ENCODE measurements around the gene CADM2. TPM values are rescaled to one million over a fixed set of nuclear protein-coding genes. Genes with fewer than 3 reads are reported as not detected.

Gene CADM2
- total RNA-seq, 1 donor from 2014 or later, result 2.9 TPM

DNA sequence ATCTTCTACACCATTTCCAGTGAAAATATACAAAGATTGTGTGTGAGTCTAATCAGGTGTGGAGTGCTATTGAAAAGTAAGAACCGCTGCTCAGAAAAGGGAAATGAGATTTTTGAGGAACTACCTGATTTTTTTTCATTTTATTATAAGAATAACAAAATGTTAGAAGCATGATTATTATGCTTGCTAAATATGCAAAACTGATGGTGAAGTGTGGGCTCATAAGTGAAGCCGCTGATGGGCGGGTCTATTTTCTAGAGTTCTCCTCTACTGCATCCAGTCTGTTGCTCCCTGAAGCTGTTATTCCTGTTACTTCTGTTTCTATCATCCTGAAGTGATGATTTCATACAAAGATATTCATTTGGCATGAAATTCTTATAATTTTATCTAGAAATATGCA lies 612.0 kb downstream of the CADM2 start:
- H3K36me3 ChIP-seq (ENCODE audit: insufficient read depth, low read length), result no peaks in the 10 kb centered on the region
- FAIRE-seq (no peak), DNase-seq (ENCODE audit: low read depth) (no peak)
- no peak for TF ChIP-seq EZH2 (IDR thresholded peaks at IDR 0.05; ENCODE audit: insufficient read depth, low read length)
- TF ChIP-seq, protein P1, sequence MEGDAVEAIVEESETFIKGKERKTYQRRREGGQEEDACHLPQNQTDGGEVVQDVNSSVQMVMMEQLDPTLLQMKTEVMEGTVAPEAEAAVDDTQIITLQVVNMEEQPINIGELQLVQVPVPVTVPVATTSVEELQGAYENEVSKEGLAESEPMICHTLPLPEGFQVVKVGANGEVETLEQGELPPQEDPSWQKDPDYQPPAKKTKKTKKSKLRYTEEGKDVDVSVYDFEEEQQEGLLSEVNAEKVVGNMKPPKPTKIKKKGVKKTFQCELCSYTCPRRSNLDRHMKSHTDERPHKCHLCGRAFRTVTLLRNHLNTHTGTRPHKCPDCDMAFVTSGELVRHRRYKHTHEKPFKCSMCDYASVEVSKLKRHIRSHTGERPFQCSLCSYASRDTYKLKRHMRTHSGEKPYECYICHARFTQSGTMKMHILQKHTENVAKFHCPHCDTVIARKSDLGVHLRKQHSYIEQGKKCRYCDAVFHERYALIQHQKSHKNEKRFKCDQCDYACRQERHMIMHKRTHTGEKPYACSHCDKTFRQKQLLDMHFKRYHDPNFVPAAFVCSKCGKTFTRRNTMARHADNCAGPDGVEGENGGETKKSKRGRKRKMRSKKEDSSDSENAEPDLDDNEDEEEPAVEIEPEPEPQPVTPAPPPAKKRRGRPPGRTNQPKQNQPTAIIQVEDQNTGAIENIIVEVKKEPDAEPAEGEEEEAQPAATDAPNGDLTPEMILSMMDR (IDR thresholded peaks at IDR 0.05; ENCODE audit: insufficient read depth, low read depth, low read length), result no peak
- no peaks in the 10 kb centered on the region for H4K20me1 ChIP-seq (ENCODE audit: insufficient read depth, low read length)
- Mint-ChIP-seq H3K27me3 (ENCODE audit: low read depth, unreplicated experiment) (no peaks in the 10 kb centered on the region), H3K9me3 (ENCODE audit: unreplicated experiment) (no peaks in the 10 kb centered on the region), H3K36me3 (ENCODE audit: low read depth, unreplicated experiment) (no peaks in the 10 kb centered on the region), H3K27ac (ENCODE audit: unreplicated experiment) (no peak overlapping the region), H3K4me3 (ENCODE audit: unreplicated experiment) (no peak overlapping the region), H3K4me1 (ENCODE audit: low read depth, unreplicated experiment) (peaks cover 14% of the 10 kb centered on the region)
- H3K4me1 ChIP-seq (ENCODE audit: insufficient read depth, low read length), result no peaks in the 10 kb centered on the region
- H3K9me3 ChIP-seq (ENCODE audit: insufficient read depth, low read depth, low read length), result no peaks in the 10 kb centered on the region
- H3K4me3 ChIP-seq (ENCODE audit: insufficient read depth, low read depth, low read length), result no peak overlapping the region
- no peaks in the 10 kb centered on the region for H3K79me2 ChIP-seq (ENCODE audit: insufficient read depth, low read length)
- no peaks in the 10 kb centered on the region for H3K27me3 ChIP-seq (ENCODE audit: insufficient read depth, low read length)
- no peak overlapping the region for H2AFZ ChIP-seq (ENCODE audit: low read depth, low read length)
- H3K27ac ChIP-seq (ENCODE audit: low read depth, low read length), result no peak overlapping the region
- H3K9ac ChIP-seq (ENCODE audit: low read length), result no peak overlapping the region
- no peak overlapping the region for H3K4me2 ChIP-seq (ENCODE audit: low read length)

DNA sequence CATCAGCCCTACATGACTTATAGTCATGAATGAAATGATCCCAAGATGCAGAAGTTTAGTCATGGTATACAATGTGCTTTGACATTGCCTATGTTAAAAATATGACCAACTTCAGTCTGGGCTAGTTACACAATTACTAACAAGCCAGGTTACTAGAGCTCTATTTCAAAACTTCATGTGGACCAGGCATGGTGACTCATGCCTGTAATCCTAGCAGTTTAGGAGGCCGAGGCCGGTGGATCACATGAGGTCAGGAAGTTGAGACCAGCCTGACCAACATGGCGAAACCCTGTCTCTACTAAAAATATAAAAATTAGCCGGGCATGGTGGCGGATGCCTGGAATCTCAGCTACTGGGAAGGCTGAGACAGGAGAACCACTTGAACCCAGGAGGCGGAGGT lies 613.0 kb downstream of the CADM2 start:
- H3K27ac ChIP-seq (ENCODE audit: low read depth, low read length), result no peak overlapping the region
- no peak overlapping the region for H3K4me3 Mint-ChIP-seq (ENCODE audit: unreplicated experiment)
- no peak for FAIRE-seq

DNA sequence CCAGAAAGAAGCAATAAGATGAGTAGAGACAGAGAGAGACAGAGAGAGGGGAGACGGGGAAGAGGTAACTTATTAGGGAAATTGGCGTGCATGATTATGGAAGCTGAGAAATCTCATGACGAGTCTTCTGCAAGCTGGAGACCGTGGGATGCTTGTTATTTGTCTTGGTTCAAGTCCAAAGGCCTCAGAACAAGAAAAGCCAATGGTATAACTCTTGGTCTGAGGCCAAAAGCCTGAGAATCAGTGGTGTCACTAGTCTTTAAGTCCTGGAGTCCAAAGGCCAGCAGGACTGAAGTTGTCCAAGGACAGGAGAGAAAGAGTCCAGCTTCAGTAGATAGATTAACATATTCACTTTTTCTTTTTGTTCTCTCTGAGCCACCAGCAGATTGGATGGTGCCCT lies 613.6 kb downstream of the CADM2 start:
- H3K4me1 Mint-ChIP-seq (ENCODE audit: low read depth, unreplicated experiment), result peaks cover 14% of the 10 kb centered on the region
- H3K27ac Mint-ChIP-seq (ENCODE audit: unreplicated experiment), result no peak overlapping the region
- Histone ChIP-seq H3K9me3 (ENCODE audit: insufficient read depth, low read depth, low read length) (no peaks in the 10 kb centered on the region), H2AFZ (ENCODE audit: low read depth, low read length) (no peak overlapping the region), H3K27ac (ENCODE audit: low read depth, low read length) (no peak overlapping the region), H3K79me2 (ENCODE audit: insufficient read depth, low read length) (no peaks in the 10 kb centered on the region), H3K27me3 (ENCODE audit: insufficient read depth, low read length) (no peaks in the 10 kb centered on the region), H3K36me3 (ENCODE audit: insufficient read depth, low read length) (no peaks in the 10 kb centered on the region), H3K4me3 (ENCODE audit: insufficient read depth, low read depth, low read length) (no peak overlapping the region), H3K9ac (ENCODE audit: low read length) (no peak overlapping the region), H3K4me1 (ENCODE audit: insufficient read depth, low read length) (no peaks in the 10 kb centered on the region), H3K4me2 (ENCODE audit: low read length) (no peak overlapping the region), H4K20me1 (ENCODE audit: insufficient read depth, low read length) (no peaks in the 10 kb centered on the region)
- H3K9me3 Mint-ChIP-seq (ENCODE audit: unreplicated experiment), result no peaks in the 10 kb centered on the region
- no peak overlapping the region for H3K4me3 Mint-ChIP-seq (ENCODE audit: unreplicated experiment)
- H3K27me3 Mint-ChIP-seq (ENCODE audit: low read depth, unreplicated experiment), result no peaks in the 10 kb centered on the region
- no peaks in the 10 kb centered on the region for H3K36me3 Mint-ChIP-seq (ENCODE audit: low read depth, unreplicated experiment)
- TF ChIP-seq EZH2 (IDR thresholded peaks at IDR 0.05; ENCODE audit: insufficient read depth, low read length), result no peak
- TF ChIP-seq, protein P1 (IDR thresholded peaks at IDR 0.05; ENCODE audit: insufficient read depth, low read depth, low read length), result no peak
- no peak for FAIRE-seq
- DNase-seq (ENCODE audit: low read depth), result peak; percentile 37

More for the DNA sequence above, 613.0 kb downstream of the CADM2 start:
- no peaks in the 10 kb centered on the region for H3K36me3 Mint-ChIP-seq (ENCODE audit: low read depth, unreplicated experiment)
- H3K79me2 ChIP-seq (ENCODE audit: insufficient read depth, low read length), result no peaks in the 10 kb centered on the region
- no peaks in the 10 kb centered on the region for H4K20me1 ChIP-seq (ENCODE audit: insufficient read depth, low read length)
- H3K9me3 Mint-ChIP-seq (ENCODE audit: unreplicated experiment), result no peaks in the 10 kb centered on the region
- TF ChIP-seq EZH2 (IDR thresholded peaks at IDR 0.05; ENCODE audit: insufficient read depth, low read length), result no peak
- TF ChIP-seq, protein P1 (IDR thresholded peaks at IDR 0.05; ENCODE audit: insufficient read depth, low read depth, low read length), result no peak
- H3K27ac Mint-ChIP-seq (ENCODE audit: unreplicated experiment), result no peak overlapping the region
- no peak overlapping the region for H3K4me3 ChIP-seq (ENCODE audit: insufficient read depth, low read depth, low read length)
- no peaks in the 10 kb centered on the region for H3K4me1 ChIP-seq (ENCODE audit: insufficient read depth, low read length)
- peak; percentile 31 for DNase-seq (ENCODE audit: low read depth)
- H2AFZ ChIP-seq (ENCODE audit: low read depth, low read length), result no peak overlapping the region
- no peak overlapping the region for H3K9ac ChIP-seq (ENCODE audit: low read length)
- H3K27me3 Mint-ChIP-seq (ENCODE audit: low read depth, unreplicated experiment), result no peaks in the 10 kb centered on the region
- no peaks in the 10 kb centered on the region for H3K27me3 ChIP-seq (ENCODE audit: insufficient read depth, low read length)
- no peaks in the 10 kb centered on the region for H3K36me3 ChIP-seq (ENCODE audit: insufficient read depth, low read length)
- H3K4me1 Mint-ChIP-seq (ENCODE audit: low read depth, unreplicated experiment), result peaks cover 14% of the 10 kb centered on the region
- H3K4me2 ChIP-seq (ENCODE audit: low read length), result no peak overlapping the region
- no peaks in the 10 kb centered on the region for H3K9me3 ChIP-seq (ENCODE audit: insufficient read depth, low read depth, low read length)
